H9 (cell line): ENCODE data around the gene UNC80. TPM values are rescaled to one million over a fixed set of nuclear protein-coding genes. Genes with fewer than 3 reads are reported as not detected.

Experiments
- DNase-seq: peaks from one replicate; pipeline ENCODE4 v3.0.0-alpha.2; 2017
- H2AFZ ChIP-seq: one replicate; pipeline ENCODE4 v1.6.1; 2013; ENCODE audit warnings: mild to moderate bottlenecking, low read length, control low read depth, moderate library complexity
- H2AK5ac ChIP-seq: 2 replicates; pipeline ENCODE4 v1.6.1; 2013; ENCODE audit warnings: low read length, control low read depth, mixed read lengths; ENCODE audit not compliant: insufficient read length
- H2BK120ac ChIP-seq: one replicate; pipeline ENCODE4 v1.6.1; 2013; ENCODE audit warnings: low read depth, mild to moderate bottlenecking, low read length, control low read depth, inconsistent platforms; ENCODE audit not compliant: poor library complexity, severe bottlenecking
- H2BK12ac ChIP-seq: 2 replicates; pipeline ENCODE4 v1.6.1; 2013; ENCODE audit warnings: low read length, control low read depth, mixed read lengths, low read depth; ENCODE audit not compliant: insufficient read length
- H2BK15ac ChIP-seq: 2 replicates; pipeline ENCODE4 v1.6.1; 2013; ENCODE audit warnings: low read depth, low read length, control low read depth
- H2BK20ac ChIP-seq: one replicate; pipeline ENCODE4 v1.6.1; 2013; ENCODE audit warnings: low read depth, mild to moderate bottlenecking, low read length, control low read depth, inconsistent platforms; ENCODE audit not compliant: poor library complexity, severe bottlenecking
- H2BK5ac ChIP-seq: 2 replicates; pipeline ENCODE4 v1.6.1; 2013; ENCODE audit warnings: low read length, control low read depth, mixed read lengths; ENCODE audit not compliant: insufficient read length
- H3K14ac ChIP-seq: 2 replicates; pipeline ENCODE4 v1.6.1; 2013; ENCODE audit warnings: low read length, control low read depth; ENCODE audit not compliant: insufficient read depth
- H3K18ac ChIP-seq: 2 replicates; pipeline ENCODE4 v1.6.1; 2013; ENCODE audit warnings: low read depth, mild to moderate bottlenecking, mixed read lengths, low read length, control low read depth; ENCODE audit not compliant: insufficient read length
- H3K23ac ChIP-seq: 2 replicates; pipeline ENCODE4 v1.6.1; 2013; ENCODE audit warnings: low read length, control low read depth, mixed read lengths, low read depth; ENCODE audit not compliant: insufficient read length
- H3K23me2 ChIP-seq: 2 replicates; pipeline ENCODE4 v1.6.1; 2013; ENCODE audit warnings: low read depth, mild to moderate bottlenecking, mixed read lengths, low read length, control low read depth; ENCODE audit not compliant: insufficient read length, poor library complexity, severe bottlenecking
- H3K27ac ChIP-seq: 2 replicates; pipeline ENCODE4 v1.5.1; 2013; ENCODE audit warnings: low read length, control low read depth, mixed read lengths, low read depth; ENCODE audit not compliant: insufficient read length
- H3K27me3 ChIP-seq: 2 replicates; pipeline ENCODE4 v1.6.1; 2013; ENCODE audit warnings: low read length, control low read depth, inconsistent platforms; ENCODE audit not compliant: insufficient read depth
- H3K4ac ChIP-seq: 2 replicates; pipeline ENCODE4 v1.6.1; 2013; ENCODE audit warnings: low read depth, mild to moderate bottlenecking, control low read depth, inconsistent platforms, low read length, moderate library complexity
- H3K4me1 ChIP-seq: 2 replicates; pipeline ENCODE4 v1.6.1; 2013; ENCODE audit warnings: low read length, control low read depth, inconsistent platforms; ENCODE audit not compliant: insufficient read depth
- H3K4me2 ChIP-seq: 2 replicates; pipeline ENCODE4 v1.6.1; 2013; ENCODE audit warnings: low read length, control low read depth, mixed read lengths; ENCODE audit not compliant: insufficient read length, insufficient read depth
- H3K56ac ChIP-seq: 2 replicates; pipeline ENCODE4 v1.6.1; 2013; ENCODE audit warnings: low read depth, mild to moderate bottlenecking, mixed read lengths, low read length, control low read depth; ENCODE audit not compliant: insufficient read length
- H3K79me1 ChIP-seq: 2 replicates; pipeline ENCODE4 v1.6.1; 2013; ENCODE audit warnings: low read depth, mild to moderate bottlenecking, moderate library complexity, low read length, control low read depth, inconsistent platforms; ENCODE audit not compliant: insufficient read depth, poor library complexity, severe bottlenecking
- H3K79me2 ChIP-seq: 2 replicates; pipeline ENCODE4 v1.6.1; 2013; ENCODE audit warnings: low read length, control low read depth, inconsistent platforms; ENCODE audit not compliant: insufficient read depth
- H3K9ac ChIP-seq: 2 replicates; pipeline ENCODE4 v1.6.1; 2013; ENCODE audit warnings: low read length, control low read depth, mixed read lengths; ENCODE audit not compliant: insufficient read length; ENCODE audit errors: extremely low read depth
- H3K9me3 ChIP-seq: one replicate; pipeline ENCODE4 v1.6.1; 2013; ENCODE audit warnings: low read depth, low read length, inconsistent platforms; ENCODE audit not compliant: control insufficient read depth
- H3T11ph ChIP-seq: one replicate; pipeline ENCODE4 v1.6.1; 2013; ENCODE audit warnings: mild to moderate bottlenecking, low read length, control low read depth, inconsistent platforms
- H4K20me1 ChIP-seq: one replicate; pipeline ENCODE4 v1.6.1; 2013; ENCODE audit not compliant: control insufficient read depth, insufficient read length, insufficient read depth
- H4K5ac ChIP-seq: 2 replicates; pipeline ENCODE4 v1.6.1; 2013; ENCODE audit warnings: low read depth, mild to moderate bottlenecking, mixed read lengths, low read length, control low read depth; ENCODE audit not compliant: insufficient read length
- H4K8ac ChIP-seq: replicated peaks from 2 replicates; pipeline ENCODE4 v1.6.1; 2013; ENCODE audit warnings: low read length, control low read depth, mixed read lengths, low read depth; ENCODE audit not compliant: insufficient read length
- H4K91ac ChIP-seq: 2 replicates; pipeline ENCODE4 v1.6.1; 2013; ENCODE audit warnings: low read depth, mild to moderate bottlenecking, moderate library complexity, mixed read lengths, low read length, control low read depth; ENCODE audit not compliant: insufficient read length
- H3K27ac Mint-ChIP-seq, 3 experiments: 2 replicates in 2 of 3; 3 replicates in 1 of 3; pipeline ENCODE4 v1.8.0; 2020 to 2021; ENCODE audit warnings: mixed read lengths in 3 of 3, mild to moderate bottlenecking in 1 of 3, moderate library complexity in 1 of 3
- H3K27me3 Mint-ChIP-seq: 2 replicates; pipeline ENCODE4 v1.8.0; 2021; ENCODE audit warnings: low read depth, mild to moderate bottlenecking, moderate library complexity, mixed read lengths
- H3K36me3 Mint-ChIP-seq, 3 experiments: 2 replicates in 2 of 3; 3 replicates in 1 of 3; pipeline ENCODE4 v1.8.0; 2020 to 2021; ENCODE audit warnings: low read depth in 3 of 3, mixed read lengths in 3 of 3; ENCODE audit not compliant: insufficient read depth in 1 of 3
- H3K4me1 Mint-ChIP-seq, 2 experiments: 2 replicates each; pipeline ENCODE4 v1.8.0; 2020; ENCODE audit warnings: mixed read lengths in 2 of 2
- H3K4me3 Mint-ChIP-seq, 2 experiments: 2 replicates in 1 of 2; 3 replicates in 1 of 2; pipeline ENCODE4 v1.8.0; 2020 to 2021; ENCODE audit warnings: mild to moderate bottlenecking in 2 of 2, mixed read lengths in 2 of 2, moderate library complexity in 1 of 2
- H3K9me3 Mint-ChIP-seq, 2 experiments: 2 replicates in 1 of 2; 3 replicates in 1 of 2; pipeline ENCODE4 v1.8.0; 2020; ENCODE audit warnings: mild to moderate bottlenecking in 2 of 2, mixed read lengths in 2 of 2, moderate library complexity in 1 of 2
- WGBS: extraction: QIAGEN DNeasy Blood & Tissue Kit; methylation state at CpG from one replicate; pipeline ENCODE4 v1.1.7; 2013; ENCODE audit warnings: missing lambda C conversion rate, low lambda C conversion rate, mixed read lengths; ENCODE audit not compliant: insufficient read length; ENCODE audit errors: extremely low coverage; 5-methylcytosine and 5-hydroxymethylcytosine counted together
- total RNA-seq: library from RNA; stranded (reverse); gene quantifications from 2 replicates; pipeline ENCODE4 v1.2.1, GENCODE V29; 2021
- TF ChIP-seq, protein P1 (sequence below): fragments of 200-600 bp; sonication (generic); conservative IDR thresholded peaks from 3 replicates; pipeline ENCODE4 v1.8.0; 2021; ENCODE audit warnings: antibody characterized with exemption, mild to moderate bottlenecking

Gene UNC80
- total RNA-seq, 1 experiment from 2014 or later, result 0.52 TPM

- Histone ChIP-seq H3K4me1 (no peaks in the 10 kb centered on the region), H3K27me3 (no peaks in the 10 kb centered on the region), H3K79me1 (no peaks in the 10 kb centered on the region), H2BK12ac (no peak overlapping the region), H2BK15ac (no peak overlapping the region), H4K91ac (no peak overlapping the region), H3K9ac (no peak overlapping the region), H3K14ac (no peak overlapping the region), H3K18ac (no peak overlapping the region), H3K4me2 (no peak overlapping the region), H2BK5ac (no peak overlapping the region), H3K27ac (no peak overlapping the region), H4K8ac (no peak overlapping the region), H2BK20ac (no peak overlapping the region), H4K5ac (no peak overlapping the region), H2AK5ac (no peak overlapping the region), H2AFZ (no peak overlapping the region), H3T11ph (no peak overlapping the region), H3K23ac (no peak overlapping the region), H4K20me1 (no peaks in the 10 kb centered on the region), H3K4ac (no peak overlapping the region), H2BK120ac (no peak overlapping the region), H3K79me2 (no peaks in the 10 kb centered on the region), H3K9me3 (no peaks in the 10 kb centered on the region), H3K56ac (no peak overlapping the region), H3K23me2 (no peaks in the 10 kb centered on the region)
- TF ChIP-seq, protein P1, sequence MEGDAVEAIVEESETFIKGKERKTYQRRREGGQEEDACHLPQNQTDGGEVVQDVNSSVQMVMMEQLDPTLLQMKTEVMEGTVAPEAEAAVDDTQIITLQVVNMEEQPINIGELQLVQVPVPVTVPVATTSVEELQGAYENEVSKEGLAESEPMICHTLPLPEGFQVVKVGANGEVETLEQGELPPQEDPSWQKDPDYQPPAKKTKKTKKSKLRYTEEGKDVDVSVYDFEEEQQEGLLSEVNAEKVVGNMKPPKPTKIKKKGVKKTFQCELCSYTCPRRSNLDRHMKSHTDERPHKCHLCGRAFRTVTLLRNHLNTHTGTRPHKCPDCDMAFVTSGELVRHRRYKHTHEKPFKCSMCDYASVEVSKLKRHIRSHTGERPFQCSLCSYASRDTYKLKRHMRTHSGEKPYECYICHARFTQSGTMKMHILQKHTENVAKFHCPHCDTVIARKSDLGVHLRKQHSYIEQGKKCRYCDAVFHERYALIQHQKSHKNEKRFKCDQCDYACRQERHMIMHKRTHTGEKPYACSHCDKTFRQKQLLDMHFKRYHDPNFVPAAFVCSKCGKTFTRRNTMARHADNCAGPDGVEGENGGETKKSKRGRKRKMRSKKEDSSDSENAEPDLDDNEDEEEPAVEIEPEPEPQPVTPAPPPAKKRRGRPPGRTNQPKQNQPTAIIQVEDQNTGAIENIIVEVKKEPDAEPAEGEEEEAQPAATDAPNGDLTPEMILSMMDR, result no peak
- no peaks in the 10 kb centered on the region for H3K9me3 Mint-ChIP-seq
- H3K27me3 Mint-ChIP-seq, result 0 out of 2 replicates have a peak, but pooled peaks cover 3% of the 10 kb centered on the region
- H3K27ac Mint-ChIP-seq, result no peak overlapping the region
- peaks cover 6 to 8% of the 10 kb centered on the region in 2 experiments for H3K4me1 Mint-ChIP-seq
- H3K4me3 Mint-ChIP-seq, result no peak overlapping the region
- WGBS, result no CpG with 5 or more reads among the region's 1 CpG
- no peak for DNase-seq
- no peaks in the 10 kb centered on the region for H3K36me3 Mint-ChIP-seq
Observed at GRCh38 chr2:209876211-209876610, 104.6 kb downstream of the UNC80 start.
